CD4-positive, alpha-beta T cell treated with Interleukin-6 at 100 ng/mL for 8 hours (primary cell): ENCODE measurements around the gene SSTR3.

Experiments
- DNase-seq: peaks from one replicate; pipeline ENCODE4 v3.0.0-alpha.2; 2020; ENCODE audit warnings: mixed read lengths, low spot score

SSTR3 gene

GRCh38 chr22:37229012-37229804 is 16.9 kb upstream of the SSTR3 start:
- peak; percentile 51 for DNase-seq

GRCh38 chr22:37228106-37229011 is 16.1 kb upstream of the SSTR3 start:
- DNase-seq, result peak; percentile 54

- DNase-seq, result no peak
Measured at GRCh38 chr22:37226514-37226913, 14.2 kb upstream of the SSTR3 start.

GRCh38 chr22:37226087-37226486 is 13.8 kb upstream of the SSTR3 start:
- DNase-seq, result no peak

- DNase-seq, result no peak
Measured at GRCh38 chr22:37225481-37225880, 13.2 kb upstream of the SSTR3 start.

GRCh38 chr22:37224757-37225420 is 12.6 kb upstream of the SSTR3 start:
- DNase-seq, result no peak

- no peak for DNase-seq
Measured at GRCh38 chr22:37223965-37224551, 11.8 kb upstream of the SSTR3 start.

GRCh38 chr22:37222440-37222971 is 10.2 kb upstream of the SSTR3 start:
- DNase-seq, result peak; percentile 76

- no peak for DNase-seq
Measured at GRCh38 chr22:37221424-37222333, 9.4 kb upstream of the SSTR3 start.

GRCh38 chr22:37220543-37220981 is 8.3 kb upstream of the SSTR3 start:
- DNase-seq, result peak; percentile 43

GRCh38 chr22:37219533-37219932 is 7.3 kb upstream of the SSTR3 start:
- no peak for DNase-seq

- peak; percentile 89 for DNase-seq
Measured at GRCh38 chr22:37218771-37219411, 6.6 kb upstream of the SSTR3 start.

- DNase-seq, result no peak
Measured at GRCh38 chr22:37218399-37218770, 6.1 kb upstream of the SSTR3 start.

- no peak for DNase-seq
Measured at GRCh38 chr22:37215890-37216289, 3.6 kb upstream of the SSTR3 start.

- no peak for DNase-seq
Measured at GRCh38 chr22:37214731-37215030, 2.4 kb upstream of the SSTR3 start.

- DNase-seq, result no peak
Measured at GRCh38 chr22:37213941-37214730, 1.9 kb upstream of the SSTR3 start.

GRCh38 chr22:37213218-37213855 is 1.1 kb upstream of the SSTR3 start:
- no peak for DNase-seq

- no peak for DNase-seq
Measured at GRCh38 chr22:37211866-37212173, 457 bp downstream of the SSTR3 start.
